Transverse colon (tissue), 4 donors: ENCODE results near the gene DCAF8.

Source experiments
- POLR2AphosphoS5 ChIP-seq, 3 donors: sonication (generic); formaldehyde crosslinking; IDR thresholded peaks; one replicate each; pipeline ENCODE4 v1.6.1; 2016; ENCODE audit warnings: antibody characterized with exemption in 3 of 3
- TF ChIP-seq, protein P1 (sequence below), 5 experiments: fragments of 200-600 bp in 3 of 5; fragments of 450-650 bp in 2 of 5; sonication (generic) in 3 of 5; IDR thresholded peaks; 1 replicate in 2 of 5; 2 replicates in 3 of 5; pipeline ENCODE4 v1.5.1; 2016 to 2017; ENCODE audit warnings: antibody characterized with exemption in 5 of 5, inconsistent platforms in 3 of 5, mild to moderate bottlenecking in 2 of 5, moderate library complexity in 1 of 5

GRCh38 chr1:160177231-160177630 lies 85.1 kb downstream of the DCAF8 start:
- TF ChIP-seq POLR2AphosphoS5 (IDR thresholded peaks at IDR 0.05), result no peak
- TF ChIP-seq, protein P1, sequence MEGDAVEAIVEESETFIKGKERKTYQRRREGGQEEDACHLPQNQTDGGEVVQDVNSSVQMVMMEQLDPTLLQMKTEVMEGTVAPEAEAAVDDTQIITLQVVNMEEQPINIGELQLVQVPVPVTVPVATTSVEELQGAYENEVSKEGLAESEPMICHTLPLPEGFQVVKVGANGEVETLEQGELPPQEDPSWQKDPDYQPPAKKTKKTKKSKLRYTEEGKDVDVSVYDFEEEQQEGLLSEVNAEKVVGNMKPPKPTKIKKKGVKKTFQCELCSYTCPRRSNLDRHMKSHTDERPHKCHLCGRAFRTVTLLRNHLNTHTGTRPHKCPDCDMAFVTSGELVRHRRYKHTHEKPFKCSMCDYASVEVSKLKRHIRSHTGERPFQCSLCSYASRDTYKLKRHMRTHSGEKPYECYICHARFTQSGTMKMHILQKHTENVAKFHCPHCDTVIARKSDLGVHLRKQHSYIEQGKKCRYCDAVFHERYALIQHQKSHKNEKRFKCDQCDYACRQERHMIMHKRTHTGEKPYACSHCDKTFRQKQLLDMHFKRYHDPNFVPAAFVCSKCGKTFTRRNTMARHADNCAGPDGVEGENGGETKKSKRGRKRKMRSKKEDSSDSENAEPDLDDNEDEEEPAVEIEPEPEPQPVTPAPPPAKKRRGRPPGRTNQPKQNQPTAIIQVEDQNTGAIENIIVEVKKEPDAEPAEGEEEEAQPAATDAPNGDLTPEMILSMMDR (IDR thresholded peaks at IDR 0.05), result no peak
